ENCODE results near the gene CCNJ. TPM values are rescaled to one million over a fixed set of nuclear protein-coding genes. Genes with fewer than 3 reads are reported as not detected.
A peak's percentile ranks its signal among the peaks of the same experiment; 100 is the strongest.

CCNJ gene
- total and polyA plus RNA-seq, 2 of the 13 experiments (the other 11 are each of a cell fraction or from before 2014, with no cell fraction given), result 14.1 to 21.5 TPM

DNA sequence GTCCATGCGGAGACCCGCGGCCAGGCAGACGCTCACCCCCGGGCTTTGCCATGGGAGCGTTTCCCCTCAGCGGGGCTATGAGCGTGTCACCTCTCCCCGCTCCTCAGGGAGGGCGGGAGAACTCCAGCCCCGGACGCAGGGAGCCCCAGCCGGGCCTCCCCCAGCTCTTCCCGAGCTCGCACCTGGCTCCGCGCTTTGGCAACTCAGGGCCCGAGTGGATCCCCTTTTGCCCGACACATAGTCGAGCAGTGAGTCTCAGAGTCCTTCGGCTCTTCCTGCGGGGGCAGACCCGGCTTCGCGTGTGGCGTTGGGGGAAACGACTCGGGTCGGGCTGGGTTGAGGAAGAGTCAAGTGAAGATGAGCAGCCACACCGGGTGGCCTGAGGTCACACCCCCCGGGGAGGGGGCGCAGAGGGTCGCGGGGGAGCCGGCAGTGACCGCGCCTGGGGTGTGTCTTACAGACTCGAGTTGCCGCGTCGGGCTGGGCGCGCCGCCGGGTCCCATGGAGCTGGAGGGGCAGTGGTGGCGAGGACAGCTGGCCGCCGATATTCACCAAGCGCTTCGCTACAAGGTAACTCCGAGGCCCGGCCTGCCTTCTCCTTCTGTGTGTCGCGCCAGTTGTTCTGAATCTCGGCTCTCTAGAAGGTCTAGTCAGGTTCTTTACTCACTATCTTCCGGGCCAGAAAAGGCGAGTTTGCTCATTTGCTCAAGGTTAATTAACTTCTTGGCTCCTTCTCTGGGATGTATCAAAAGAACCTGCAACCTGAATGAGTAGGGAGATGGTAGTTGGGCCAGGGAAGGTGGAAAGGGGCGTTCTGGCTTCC lies 721 bp downstream of the CCNJ start (continued):
- TF ChIP-seq, protein P1, sequence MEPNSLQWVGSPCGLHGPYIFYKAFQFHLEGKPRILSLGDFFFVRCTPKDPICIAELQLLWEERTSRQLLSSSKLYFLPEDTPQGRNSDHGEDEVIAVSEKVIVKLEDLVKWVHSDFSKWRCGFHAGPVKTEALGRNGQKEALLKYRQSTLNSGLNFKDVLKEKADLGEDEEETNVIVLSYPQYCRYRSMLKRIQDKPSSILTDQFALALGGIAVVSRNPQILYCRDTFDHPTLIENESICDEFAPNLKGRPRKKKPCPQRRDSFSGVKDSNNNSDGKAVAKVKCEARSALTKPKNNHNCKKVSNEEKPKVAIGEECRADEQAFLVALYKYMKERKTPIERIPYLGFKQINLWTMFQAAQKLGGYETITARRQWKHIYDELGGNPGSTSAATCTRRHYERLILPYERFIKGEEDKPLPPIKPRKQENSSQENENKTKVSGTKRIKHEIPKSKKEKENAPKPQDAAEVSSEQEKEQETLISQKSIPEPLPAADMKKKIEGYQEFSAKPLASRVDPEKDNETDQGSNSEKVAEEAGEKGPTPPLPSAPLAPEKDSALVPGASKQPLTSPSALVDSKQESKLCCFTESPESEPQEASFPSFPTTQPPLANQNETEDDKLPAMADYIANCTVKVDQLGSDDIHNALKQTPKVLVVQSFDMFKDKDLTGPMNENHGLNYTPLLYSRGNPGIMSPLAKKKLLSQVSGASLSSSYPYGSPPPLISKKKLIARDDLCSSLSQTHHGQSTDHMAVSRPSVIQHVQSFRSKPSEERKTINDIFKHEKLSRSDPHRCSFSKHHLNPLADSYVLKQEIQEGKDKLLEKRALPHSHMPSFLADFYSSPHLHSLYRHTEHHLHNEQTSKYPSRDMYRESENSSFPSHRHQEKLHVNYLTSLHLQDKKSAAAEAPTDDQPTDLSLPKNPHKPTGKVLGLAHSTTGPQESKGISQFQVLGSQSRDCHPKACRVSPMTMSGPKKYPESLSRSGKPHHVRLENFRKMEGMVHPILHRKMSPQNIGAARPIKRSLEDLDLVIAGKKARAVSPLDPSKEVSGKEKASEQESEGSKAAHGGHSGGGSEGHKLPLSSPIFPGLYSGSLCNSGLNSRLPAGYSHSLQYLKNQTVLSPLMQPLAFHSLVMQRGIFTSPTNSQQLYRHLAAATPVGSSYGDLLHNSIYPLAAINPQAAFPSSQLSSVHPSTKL (CRISPR knock-in tag; IDR thresholded peaks at IDR 0.05), result no peak; the same call in 1 of the 2 replicates
- TF ChIP-seq, protein P2, sequence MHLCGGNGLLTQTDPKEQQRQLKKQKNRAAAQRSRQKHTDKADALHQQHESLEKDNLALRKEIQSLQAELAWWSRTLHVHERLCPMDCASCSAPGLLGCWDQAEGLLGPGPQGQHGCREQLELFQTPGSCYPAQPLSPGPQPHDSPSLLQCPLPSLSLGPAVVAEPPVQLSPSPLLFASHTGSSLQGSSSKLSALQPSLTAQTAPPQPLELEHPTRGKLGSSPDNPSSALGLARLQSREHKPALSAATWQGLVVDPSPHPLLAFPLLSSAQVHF (CRISPR knock-in tag; IDR thresholded peaks at IDR 0.05), result no peak
- TF ChIP-seq ADNP (CRISPR knock-in tag; IDR thresholded peaks at IDR 0.05) (no peak), MBNL3 (CRISPR knock-in tag; conservative IDR thresholded peaks at IDR 0.05) (no peak), ZFP36L2 (CRISPR knock-in tag; IDR thresholded peaks at IDR 0.05) (no peak), ZNF768 (CRISPR knock-in tag; IDR thresholded peaks at IDR 0.05) (0 out of 2 replicates have a peak, but pooled peaks have one; percentile 27), ZNF709 (CRISPR knock-in tag; IDR thresholded peaks at IDR 0.05) (no peak), EED (CRISPR knock-in tag; IDR thresholded peaks at IDR 0.05) (0 out of 2 replicates have a peak, but pooled peaks have one; percentile 61), ZNF296 (CRISPR knock-in tag; conservative IDR thresholded peaks at IDR 0.05) (0 out of 2 replicates have a peak, but pooled peaks have one; percentile 23), NCOR1 (IDR thresholded peaks at IDR 0.05; ENCODE audit: borderline replicate concordance, low read length) (no peak), CHD2 (IDR thresholded peaks at IDR 0.05; ENCODE audit: low read depth, low read length) (no peak), PITX1 (CRISPR knock-in tag; IDR thresholded peaks at IDR 0.05) (peak; percentile 21; the same call in 1 of the 2 replicates), KAT8 (CRISPR knock-in tag; IDR thresholded peaks at IDR 0.05) (0 out of 2 replicates have a peak, but pooled peaks have one; percentile 23), SMAD1 (CRISPR knock-in tag; IDR thresholded peaks at IDR 0.05; ENCODE audit: borderline replicate concordance, low read depth) (no peak), ARID2 (CRISPR knock-in tag; IDR thresholded peaks at IDR 0.05; ENCODE audit: borderline replicate concordance) (peak; percentile 3; the same call in 1 of the 2 replicates), HES4 (CRISPR knock-in tag; IDR thresholded peaks at IDR 0.05; ENCODE audit: borderline replicate concordance) (no peak), GABPB1 (CRISPR knock-in tag; IDR thresholded peaks at IDR 0.05) (peak; percentile 48; the same call in 1 of the 2 replicates)
- TF ChIP-seq, protein P3, sequence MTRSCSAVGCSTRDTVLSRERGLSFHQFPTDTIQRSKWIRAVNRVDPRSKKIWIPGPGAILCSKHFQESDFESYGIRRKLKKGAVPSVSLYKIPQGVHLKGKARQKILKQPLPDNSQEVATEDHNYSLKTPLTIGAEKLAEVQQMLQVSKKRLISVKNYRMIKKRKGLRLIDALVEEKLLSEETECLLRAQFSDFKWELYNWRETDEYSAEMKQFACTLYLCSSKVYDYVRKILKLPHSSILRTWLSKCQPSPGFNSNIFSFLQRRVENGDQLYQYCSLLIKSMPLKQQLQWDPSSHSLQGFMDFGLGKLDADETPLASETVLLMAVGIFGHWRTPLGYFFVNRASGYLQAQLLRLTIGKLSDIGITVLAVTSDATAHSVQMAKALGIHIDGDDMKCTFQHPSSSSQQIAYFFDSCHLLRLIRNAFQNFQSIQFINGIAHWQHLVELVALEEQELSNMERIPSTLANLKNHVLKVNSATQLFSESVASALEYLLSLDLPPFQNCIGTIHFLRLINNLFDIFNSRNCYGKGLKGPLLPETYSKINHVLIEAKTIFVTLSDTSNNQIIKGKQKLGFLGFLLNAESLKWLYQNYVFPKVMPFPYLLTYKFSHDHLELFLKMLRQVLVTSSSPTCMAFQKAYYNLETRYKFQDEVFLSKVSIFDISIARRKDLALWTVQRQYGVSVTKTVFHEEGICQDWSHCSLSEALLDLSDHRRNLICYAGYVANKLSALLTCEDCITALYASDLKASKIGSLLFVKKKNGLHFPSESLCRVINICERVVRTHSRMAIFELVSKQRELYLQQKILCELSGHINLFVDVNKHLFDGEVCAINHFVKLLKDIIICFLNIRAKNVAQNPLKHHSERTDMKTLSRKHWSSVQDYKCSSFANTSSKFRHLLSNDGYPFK (CRISPR knock-in tag; IDR thresholded peaks at IDR 0.05; ENCODE audit: borderline replicate concordance), result peak; percentile 62; the same call in 1 of the 2 replicates
- TF ChIP-seq, protein P4, sequence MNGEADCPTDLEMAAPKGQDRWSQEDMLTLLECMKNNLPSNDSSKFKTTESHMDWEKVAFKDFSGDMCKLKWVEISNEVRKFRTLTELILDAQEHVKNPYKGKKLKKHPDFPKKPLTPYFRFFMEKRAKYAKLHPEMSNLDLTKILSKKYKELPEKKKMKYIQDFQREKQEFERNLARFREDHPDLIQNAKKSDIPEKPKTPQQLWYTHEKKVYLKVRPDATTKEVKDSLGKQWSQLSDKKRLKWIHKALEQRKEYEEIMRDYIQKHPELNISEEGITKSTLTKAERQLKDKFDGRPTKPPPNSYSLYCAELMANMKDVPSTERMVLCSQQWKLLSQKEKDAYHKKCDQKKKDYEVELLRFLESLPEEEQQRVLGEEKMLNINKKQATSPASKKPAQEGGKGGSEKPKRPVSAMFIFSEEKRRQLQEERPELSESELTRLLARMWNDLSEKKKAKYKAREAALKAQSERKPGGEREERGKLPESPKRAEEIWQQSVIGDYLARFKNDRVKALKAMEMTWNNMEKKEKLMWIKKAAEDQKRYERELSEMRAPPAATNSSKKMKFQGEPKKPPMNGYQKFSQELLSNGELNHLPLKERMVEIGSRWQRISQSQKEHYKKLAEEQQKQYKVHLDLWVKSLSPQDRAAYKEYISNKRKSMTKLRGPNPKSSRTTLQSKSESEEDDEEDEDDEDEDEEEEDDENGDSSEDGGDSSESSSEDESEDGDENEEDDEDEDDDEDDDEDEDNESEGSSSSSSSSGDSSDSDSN (CRISPR knock-in tag; IDR thresholded peaks at IDR 0.05), result peak; percentile 49; the same call in 1 of the 2 replicates

Measured in HepG2 (cell line).